DMS 273 (cell line): Measurements from ENCODE around the gene HBS1L.
A peak's percentile ranks its signal among the peaks of the same experiment; 100 is the strongest.

Experiments
- DNase-seq: peaks from one replicate; lab custom pipeline; 2025; ENCODE audit not compliant: unreplicated experiment; lab: John Stamatoyannopoulos, UW

The HBS1L gene

DNA sequence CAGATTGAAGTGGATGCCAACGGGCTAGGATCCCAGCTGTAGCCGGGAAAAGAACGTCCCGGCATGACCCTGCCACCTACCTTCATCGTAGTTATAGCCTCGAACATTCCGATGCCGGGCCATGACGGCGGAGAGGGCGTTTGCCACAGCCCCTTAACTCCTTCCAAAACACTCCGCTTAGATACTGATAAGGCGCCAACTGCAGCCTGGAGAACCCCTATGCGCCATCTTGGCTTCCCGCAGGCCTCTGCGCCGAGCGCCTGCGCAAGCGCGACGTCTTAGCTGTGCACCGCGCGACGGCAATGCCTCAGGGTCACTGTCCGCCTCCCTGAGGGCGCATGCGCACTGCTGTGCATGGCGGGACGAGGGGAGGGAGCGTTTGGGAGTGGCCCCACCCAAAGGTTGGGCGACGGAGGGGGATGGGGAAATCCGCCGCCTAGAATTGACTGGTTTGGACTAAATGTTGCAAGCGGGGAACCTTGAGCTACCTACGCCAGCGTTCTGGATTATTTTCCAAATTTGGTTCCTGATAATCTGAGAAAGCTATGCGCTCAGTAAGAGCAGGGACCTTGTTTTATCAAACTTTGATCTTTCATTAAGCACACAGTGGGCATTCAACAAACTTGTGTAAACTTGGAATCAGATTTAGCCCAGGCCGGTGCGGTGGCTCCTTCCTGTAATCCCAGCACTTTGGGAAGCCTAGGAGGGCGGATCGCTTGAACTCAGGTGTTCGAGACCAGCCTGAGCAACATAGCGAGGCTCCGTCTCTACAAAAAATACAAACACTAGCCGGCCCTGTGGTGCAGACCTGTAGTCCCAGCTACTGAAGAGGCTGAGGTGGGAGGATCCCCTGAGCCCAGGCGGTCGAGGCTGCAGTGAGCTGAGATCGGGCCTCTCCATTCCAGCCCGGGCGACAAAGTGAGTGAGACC lies at the start of gene HBS1L:
Gene HBS1L, minus strand, starts transcription at position 254 of the 930 bp plus-strand sequence. Its CDS starts 131 bp downstream, at position 123.
- peak; percentile 99 for DNase-seq

DNA sequence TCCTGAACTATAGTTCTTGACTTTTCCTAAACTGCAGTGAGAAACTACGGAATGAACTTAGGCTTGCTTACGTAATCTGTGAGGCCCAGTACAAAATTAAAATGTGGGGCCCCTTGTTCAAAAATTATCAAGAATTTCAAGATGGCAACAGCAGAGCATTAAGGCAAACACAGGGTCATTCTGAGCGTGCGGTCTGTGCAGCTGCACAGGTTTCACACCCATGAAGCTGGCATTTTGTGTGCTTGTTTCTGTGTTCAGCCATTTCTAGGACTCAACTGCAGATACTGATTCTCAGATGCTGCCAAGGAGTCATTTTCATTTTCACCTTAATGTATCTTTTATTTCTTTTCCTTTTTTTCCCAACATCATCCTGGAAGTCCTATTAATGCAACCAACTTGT lies 49.6 kb upstream of the HBS1L start:
- DNase-seq = no peak

DNA sequence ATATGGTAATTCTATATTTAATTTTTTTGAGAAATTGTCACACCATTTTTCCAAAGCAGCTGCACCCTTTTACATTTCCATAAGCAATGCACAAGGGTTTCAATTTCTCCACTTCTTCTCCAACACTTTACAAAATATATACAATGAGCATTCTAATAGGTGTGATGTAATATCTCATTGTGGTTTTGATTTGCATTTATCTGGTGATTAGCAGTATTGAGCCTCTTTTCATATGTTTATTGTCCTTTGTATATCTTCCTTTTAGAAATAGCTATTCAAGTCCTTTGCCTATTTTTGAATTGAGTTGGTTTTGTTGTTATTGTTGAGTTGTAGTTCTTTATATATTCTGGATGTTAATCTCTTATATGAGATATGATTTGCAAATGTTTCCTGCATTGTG lies 47.6 kb upstream of the HBS1L start:
- no peak for DNase-seq

DNA sequence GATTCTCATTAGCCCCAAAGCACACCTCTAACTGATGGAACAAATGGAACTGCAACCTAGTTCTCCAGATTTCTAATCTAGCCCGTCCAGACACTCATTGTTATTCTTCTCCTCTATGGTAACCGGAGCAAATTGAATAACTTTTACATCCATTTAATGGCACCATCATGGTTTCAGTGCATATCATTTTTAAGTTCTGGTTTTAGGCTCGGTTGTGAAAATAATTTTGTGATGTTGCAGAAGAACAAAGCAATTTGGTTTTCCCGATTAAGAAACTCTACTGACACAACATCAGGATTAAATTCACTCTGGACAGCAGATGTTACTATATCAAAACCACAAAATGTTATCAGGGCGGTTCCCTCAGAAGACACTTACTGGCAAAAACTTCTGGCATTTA lies 42.5 kb upstream of the HBS1L start:
- DNase-seq = no peak

DNA sequence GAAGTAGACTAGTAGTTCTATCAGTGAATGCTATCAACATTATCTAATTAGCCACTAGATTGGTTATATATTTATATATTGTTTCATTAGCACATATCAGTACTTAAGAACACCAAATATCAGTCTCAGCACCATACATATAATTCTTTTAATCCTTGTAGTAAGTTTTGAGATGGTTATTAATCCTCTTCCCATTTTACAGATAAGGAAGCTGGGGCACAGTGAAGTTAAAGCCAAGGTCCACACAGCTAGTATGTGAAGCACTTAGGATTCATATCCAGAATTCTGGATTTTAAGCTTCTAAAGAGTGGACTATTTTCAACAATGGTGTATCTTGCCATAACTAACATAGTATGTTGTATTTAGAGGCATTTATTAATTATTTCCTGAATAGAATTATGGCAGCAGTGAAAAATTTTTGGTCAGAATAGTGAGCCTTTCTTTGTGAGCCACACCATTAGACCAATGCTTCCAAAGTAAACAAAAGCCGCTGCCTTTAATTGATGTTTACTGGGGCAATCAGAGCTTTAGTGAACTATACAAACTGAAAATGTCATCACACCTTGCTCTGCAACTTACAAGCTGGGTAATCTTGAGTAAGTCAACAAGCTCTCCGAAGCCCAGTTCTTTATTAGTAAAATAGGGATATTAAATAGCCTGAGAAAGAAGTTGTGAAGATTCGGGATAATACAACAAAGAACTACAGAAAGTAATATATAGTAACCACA lies 41.9 kb upstream of the HBS1L start:
- no peak for DNase-seq

DNA sequence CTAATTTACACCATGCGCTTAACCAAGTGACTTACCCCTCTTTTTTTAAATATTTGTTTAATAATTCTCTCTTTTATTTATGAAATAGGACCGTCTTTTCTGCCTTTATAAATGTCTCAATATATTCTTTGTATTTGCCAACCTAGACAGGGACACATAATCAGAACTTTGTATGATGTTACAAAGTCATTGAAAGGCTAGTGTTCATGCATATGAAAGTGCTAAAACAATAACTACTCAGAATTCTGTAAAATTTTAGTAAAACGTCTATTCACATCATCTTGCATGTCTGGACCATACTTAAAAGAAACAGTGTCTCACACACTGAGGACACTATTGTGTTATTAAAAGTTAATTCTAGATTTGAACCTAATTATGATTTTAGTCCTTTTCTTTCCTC lies 41.1 kb upstream of the HBS1L start:
- no peak for DNase-seq

DNA sequence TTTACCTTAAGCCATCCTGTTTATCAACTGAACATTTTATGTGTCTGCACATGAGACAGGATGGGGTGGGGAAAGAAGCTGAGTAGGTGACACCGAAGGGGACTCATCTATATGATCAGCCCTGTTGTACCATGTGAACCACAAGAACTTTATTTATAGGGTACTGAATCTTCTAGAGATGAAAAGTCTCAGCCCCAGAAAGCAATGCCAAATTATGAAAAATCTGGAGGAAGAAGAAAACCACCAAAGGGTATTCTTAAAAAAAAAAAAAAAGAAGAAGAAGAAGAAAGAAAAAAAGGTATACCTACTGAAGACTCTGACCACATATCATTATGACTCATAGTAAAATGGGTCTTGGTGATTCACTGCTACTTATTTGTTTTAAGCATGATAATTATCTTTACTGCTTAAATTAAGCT lies 39.8 kb upstream of the HBS1L start:
- DNase-seq = no peak

DNA sequence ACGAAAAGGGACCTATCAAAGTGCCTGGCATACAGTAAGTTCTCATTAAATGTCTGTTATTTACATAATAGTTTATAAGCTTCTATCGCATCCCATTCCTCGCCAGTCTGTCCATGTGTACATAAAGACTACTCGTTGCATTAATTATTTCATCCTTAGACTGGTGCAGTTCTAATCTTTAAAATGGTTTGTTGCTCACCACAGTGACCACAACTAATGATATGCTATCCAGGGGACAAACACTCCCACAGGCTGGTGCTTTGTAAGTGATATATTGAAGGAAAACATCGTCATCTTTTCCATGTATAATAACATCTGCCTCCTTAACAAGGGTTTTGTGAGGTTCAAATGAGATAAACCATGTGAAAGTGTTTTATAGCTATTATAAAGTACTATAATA lies 39.0 kb upstream of the HBS1L start:
- no peak for DNase-seq

DNA sequence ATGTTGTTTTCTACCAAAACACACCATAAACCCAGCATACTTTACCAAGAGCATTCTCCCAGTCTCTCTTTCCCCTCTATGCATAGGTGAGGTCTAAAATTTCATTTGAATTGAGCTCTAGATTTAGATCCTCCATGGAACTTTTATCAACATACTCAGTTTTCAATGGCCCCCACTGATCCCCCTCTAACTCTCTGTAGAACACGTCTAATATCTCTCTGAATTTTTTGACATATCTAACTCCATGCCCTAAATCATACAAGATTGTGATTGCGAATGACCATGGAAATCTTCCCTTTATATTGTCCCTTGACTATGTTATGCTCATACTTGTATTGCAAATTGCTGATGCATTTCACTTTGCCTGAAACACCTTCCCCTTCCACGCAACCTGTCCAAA lies 38.1 kb upstream of the HBS1L start:
- DNase-seq = no peak

DNA sequence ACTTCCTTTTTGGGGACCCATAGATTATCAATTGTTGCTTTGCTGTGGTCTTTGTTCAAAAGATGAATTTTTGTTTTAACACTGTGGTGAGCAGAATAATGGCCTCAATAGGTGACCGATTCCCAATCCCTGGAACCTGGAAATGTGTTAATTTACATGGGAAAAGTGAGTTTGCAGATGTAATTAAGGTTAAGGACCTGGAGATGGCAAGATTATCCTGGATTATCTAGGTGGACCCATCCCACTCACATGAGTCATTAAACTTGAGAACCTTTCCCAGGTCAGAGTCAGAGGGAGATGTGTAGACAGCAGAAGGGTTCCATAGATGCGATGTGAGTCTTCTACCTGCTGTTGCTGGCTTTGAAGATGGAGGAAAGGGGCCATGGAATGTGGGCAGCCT lies 36.2 kb upstream of the HBS1L start:
- no peak for DNase-seq

DNA sequence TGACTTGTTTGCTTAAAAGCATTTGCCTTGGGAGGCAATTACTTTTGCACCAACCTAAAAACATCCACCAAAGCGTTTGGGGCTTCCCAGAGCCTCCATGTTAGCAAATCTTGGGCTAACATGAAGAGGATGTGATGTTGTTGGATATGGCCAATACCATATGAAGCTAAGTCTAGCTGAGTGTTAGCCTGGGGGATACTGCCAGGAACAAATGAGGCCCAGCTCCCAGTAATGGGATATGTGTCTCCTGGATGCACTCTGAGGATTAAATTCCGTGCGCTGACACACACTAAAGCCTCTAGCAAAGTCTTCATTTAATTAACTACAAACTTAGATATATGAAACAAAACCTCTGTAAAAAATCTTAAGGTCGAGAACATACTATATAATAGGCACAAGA lies 35.3 kb upstream of the HBS1L start:
- DNase-seq = no peak

DNA sequence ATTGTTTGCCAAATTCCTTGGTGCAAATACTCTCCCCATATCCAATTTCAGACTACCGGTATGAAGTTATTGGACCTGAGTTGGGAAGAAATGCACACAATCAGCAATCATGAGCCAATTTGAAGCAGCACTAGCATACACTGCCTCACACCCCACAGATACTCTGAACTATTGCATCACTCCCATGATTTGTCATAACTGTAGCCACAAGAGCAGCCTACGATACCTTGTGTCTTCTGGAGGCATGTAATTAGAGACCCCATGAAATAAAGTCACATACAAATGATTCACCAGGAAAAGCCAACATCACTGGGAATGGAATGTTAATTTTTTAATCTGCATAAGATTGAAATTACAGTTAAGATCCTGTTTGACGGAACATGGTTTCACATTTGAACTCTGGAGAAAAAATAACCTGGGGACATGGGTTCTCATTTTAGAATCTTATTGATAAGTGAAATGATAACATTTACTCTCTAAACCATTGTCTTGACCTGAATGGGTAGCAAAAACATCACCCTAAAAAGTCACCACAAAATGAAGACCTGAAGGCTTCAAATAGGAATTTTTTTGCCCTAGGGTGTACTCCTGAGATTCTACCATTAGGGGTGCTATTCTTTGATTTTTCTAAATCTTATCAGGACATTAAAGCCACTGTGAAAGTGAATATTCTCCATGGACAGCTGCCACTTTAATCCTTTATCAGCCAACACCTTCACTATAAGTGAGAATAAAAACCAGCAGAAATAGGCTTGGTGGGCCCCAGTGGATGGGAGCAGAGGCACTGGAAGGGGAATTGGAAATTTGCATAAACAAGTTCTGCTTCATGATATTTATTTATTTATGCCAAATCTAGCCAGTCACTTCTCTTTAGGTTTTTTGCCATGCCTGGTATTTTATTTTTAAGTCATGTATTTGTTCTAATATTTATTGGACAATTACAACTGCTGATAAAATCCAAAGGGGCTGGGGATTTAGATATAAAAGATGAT lies 34.5 kb upstream of the HBS1L start:
- DNase-seq = peak; percentile 74

DNA sequence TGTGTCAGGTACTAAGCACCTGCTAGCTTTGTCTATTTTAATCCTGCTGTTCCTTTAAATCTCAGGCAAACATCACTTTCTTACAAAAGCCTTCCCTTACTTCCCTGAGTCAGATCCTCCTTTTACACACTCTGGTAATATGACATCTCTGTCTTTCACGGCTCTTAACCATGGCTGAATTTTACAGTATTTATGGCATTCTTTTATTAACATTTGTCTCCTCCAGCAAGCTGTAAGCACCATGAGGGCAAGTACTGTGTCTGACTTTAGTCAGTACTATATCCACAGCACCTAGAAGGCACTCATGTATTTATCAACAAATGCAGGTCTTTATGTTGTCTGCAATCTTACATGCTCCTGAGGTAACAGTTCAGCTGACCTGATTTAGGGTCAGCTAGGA lies 33.7 kb upstream of the HBS1L start:
- DNase-seq = no peak

DNA sequence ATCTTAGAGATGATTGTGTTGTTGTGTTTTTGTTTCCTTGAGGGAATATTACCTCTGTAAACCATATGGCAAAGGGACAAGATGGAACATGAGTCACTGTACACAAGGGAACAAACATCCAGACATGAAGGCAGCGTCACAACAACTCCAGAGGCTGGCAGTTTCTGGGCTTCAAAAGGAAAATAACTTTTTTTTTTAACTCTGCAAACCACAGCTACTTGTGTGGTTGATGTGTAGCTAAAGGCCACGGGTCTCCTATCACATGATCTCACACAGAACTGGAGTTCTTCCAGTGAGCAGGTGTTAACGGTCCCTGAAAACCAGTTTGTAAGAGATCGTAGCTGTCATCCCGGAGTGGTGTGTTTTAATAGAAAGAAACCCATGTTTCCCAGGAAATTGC lies 33.2 kb upstream of the HBS1L start:
- peak; percentile 29 for DNase-seq

DNA sequence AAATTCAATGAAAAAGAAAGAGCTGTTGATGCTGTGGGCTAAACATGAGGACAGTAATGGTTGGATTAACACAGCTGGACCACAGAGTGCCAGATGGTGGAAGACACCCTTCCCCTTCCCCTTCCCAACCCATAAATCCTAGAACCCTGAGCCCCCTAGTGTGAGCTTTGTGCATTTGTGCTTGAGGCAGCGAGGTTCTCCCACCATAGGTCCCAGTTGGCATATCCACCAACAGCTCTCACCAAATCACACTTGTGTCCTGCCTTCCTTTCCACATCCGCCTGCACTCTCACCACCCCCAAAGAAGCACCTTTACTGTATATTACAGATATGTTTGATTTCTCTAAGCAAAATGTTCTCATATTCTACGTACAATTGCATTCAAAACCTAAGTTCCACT lies 32.8 kb upstream of the HBS1L start:
- DNase-seq = peak; percentile 80

DNA sequence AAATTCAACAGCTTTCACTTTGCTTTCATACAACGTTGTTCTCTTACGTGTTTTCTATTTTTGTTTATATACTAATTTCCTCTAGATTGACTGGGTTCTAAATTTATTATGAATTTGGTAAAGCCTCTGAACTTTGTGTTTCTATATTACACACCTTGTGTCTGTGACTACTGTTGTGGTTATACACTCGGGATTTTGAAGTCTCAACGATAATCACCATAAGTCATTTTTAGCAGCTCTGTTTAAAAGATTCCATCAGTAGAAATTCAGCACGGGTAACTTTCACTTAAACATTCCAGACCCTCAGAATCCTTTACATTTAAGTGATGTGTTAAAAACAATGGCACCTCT lies 31.8 kb upstream of the HBS1L start:
- no peak for DNase-seq

DNA sequence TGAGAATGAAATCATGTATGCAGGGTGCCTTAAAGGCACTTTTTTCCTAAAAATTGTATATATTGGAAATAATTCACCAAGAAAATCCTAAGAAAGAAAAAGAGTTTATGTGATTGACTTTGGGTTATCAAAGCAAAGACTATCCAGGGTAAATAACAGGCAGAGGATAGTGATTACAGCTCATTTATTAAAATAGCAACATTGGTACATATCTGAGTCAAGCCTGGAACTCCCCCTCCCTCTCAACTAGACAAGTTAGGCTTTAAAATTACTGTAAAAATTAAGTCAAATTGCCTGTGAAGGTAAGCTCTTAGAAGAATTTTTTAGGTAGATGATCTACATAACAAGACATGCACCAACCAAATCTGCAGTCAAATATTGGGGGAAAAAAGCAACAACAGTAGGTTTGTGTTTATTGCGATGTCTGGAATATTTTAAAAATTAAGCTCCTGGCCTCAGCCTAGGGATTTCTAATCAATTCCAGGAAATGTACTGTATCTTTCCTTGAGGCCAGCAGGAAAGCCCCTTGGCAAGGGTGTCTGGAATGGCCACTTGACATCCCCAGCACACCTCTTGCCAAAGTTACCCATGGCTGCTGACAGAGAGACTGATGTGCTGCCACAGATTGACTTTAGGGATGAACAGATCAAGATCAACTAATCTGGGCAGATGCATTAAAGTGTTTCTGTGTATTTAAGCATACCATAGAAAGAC lies 31.2 kb upstream of the HBS1L start:
- DNase-seq = no peak

DNA sequence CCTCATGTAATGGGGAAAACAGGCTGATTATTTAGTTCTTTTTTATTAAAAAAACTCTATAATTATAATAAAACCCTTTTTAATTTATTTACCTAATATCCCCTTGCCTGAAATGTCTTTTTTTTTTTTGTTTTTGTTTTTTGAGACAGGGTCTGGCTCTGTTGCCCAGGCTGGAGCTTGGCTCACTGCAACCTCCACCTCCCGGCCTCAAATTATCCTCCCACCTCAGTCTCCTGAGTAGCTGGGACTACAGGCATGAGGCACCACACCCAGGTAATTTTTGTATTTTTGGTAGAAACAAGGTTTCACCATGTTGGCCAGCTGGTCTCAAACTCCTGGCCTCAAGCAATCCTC lies 30.3 kb upstream of the HBS1L start:
- DNase-seq = no peak

DNA sequence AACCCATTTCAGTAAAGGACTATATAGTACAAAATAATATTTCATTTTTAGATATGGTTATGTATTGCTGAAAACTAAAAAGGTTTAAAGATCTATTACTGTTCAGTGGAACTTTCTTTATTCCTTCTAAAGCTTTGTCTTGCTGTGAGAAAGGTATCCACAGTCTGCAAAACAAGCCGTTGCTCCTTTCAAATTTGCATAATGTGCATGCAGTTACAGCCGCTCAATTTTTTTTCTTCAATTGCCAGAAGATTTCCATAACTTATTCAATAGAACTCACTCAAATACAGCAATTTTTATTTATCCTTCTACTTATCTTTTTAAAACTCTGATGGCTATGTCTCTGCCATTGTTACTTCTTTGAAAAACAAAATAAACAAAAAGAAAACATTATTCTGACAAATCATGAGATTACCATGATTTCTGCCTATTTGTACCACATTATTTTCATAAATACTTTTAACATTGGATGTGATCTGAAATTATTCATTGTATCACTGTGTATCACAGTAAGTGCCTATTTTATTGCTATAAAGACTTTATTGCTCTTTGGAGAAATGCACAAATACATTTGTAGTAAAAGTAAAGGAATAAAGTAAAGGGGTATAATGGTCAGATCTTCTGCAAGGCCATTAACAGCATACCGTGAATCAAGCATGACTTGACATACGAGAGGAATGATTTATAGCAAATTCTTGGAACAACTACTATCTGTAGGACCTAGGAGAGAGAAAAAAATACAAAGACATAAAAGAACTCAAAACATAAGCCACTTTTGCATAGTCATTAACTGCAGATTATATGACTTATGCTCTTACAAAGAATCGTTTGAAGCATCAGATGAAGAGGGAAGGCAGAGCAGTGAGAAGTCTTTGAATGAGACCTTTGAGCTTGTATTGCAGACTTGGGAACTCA lies 29.6 kb upstream of the HBS1L start:
- no peak for DNase-seq

DNA sequence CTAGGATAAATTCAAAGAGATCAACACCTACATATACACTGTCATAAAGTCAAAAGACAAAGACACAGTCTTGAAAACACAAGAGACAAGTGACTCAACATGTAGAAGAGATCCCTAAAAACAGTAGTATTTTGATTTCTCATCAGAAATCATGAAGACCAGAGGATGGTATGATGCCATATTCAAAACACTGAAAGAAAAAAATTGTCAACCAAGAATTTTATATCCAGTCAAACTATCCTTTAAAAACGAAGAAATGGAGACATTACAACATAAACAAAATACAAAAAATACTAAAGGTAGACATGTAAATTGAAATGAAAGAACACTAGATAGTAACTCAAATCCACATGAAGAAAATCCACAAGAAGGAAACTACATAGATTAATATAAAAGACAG lies 27.3 kb upstream of the HBS1L start:
- DNase-seq = no peak
